ENCODE results near the gene TENT4B.

Gene TENT4B

GRCh38 chr16:50270510-50271147 lies 117.5 kb downstream of the TENT4B start:
- DNase-seq (ENCODE audit: low spot score in 2 of 2) (no peak), ATAC-seq (no peak)
- Mint-ChIP-seq H3K4me1 (peaks cover 94% of the 10 kb centered on the region), H3K27ac (peak overlapping the region; percentile 100), H3K9me3 (no peaks in the 10 kb centered on the region), H3K4me3 (peak overlapping the region; percentile 81), H3K36me3 (peaks cover 42% of the 10 kb centered on the region)

- H3K4me3 Mint-ChIP-seq = peak overlapping the region; percentile 97
- ATAC-seq (no peak), DNase-seq (ENCODE audit: low spot score in 2 of 2) (no peak)
- peaks cover 38% of the 10 kb centered on the region for H3K36me3 Mint-ChIP-seq
- no peaks in the 10 kb centered on the region for H3K9me3 Mint-ChIP-seq
- H3K4me1 Mint-ChIP-seq = peaks cover 93% of the 10 kb centered on the region
- H3K27ac Mint-ChIP-seq = peak overlapping the region; percentile 100
Observed at GRCh38 chr16:50271148-50272041, 118.3 kb downstream of the TENT4B start.

- Mint-ChIP-seq H3K4me3 (peak overlapping the region; percentile 97), H3K36me3 (peaks cover 34% of the 10 kb centered on the region), H3K27ac (peak overlapping the region; percentile 100), H3K4me1 (peaks cover 93% of the 10 kb centered on the region), H3K9me3 (no peaks in the 10 kb centered on the region)
- DNase-seq (ENCODE audit: low spot score in 2 of 2) (no peak), ATAC-seq (no peak)
Observed at GRCh38 chr16:50272111-50272571, 119.0 kb downstream of the TENT4B start.

GRCh38 chr16:50272687-50273381 lies 119.7 kb downstream of the TENT4B start:
- Mint-ChIP-seq H3K36me3 (peaks cover 36% of the 10 kb centered on the region), H3K4me3 (peak overlapping the region; percentile 97), H3K27ac (peak overlapping the region; percentile 100), H3K9me3 (no peaks in the 10 kb centered on the region), H3K4me1 (peaks cover 93% of the 10 kb centered on the region)
- DNase-seq (ENCODE audit: low spot score in 2 of 2) (no peak), ATAC-seq (no peak)

- peaks cover 3% of the 10 kb centered on the region for H3K9me3 Mint-ChIP-seq
- peak overlapping the region; percentile 97 for H3K4me3 Mint-ChIP-seq
- peaks cover 41% of the 10 kb centered on the region for H3K36me3 Mint-ChIP-seq
- no peak for ATAC-seq
- H3K4me1 Mint-ChIP-seq = peaks cover 93% of the 10 kb centered on the region
- no peak for DNase-seq (ENCODE audit: low spot score in 2 of 2)
- peak overlapping the region; percentile 100 for H3K27ac Mint-ChIP-seq
Observed at GRCh38 chr16:50273382-50273690, 120.2 kb downstream of the TENT4B start.

- Mint-ChIP-seq H3K9me3 (peaks cover 5% of the 10 kb centered on the region), H3K27ac (peak overlapping the region; percentile 100), H3K4me3 (peak overlapping the region; percentile 97), H3K36me3 (peaks cover 46% of the 10 kb centered on the region), H3K4me1 (peaks cover 93% of the 10 kb centered on the region)
- no peak for DNase-seq (ENCODE audit: low spot score in 2 of 2)
- peak; percentile 47 for ATAC-seq
Observed at GRCh38 chr16:50273888-50274325, 120.8 kb downstream of the TENT4B start.

GRCh38 chr16:50274326-50275097 lies 121.4 kb downstream of the TENT4B start:
- Mint-ChIP-seq H3K4me3 (peak overlapping the region; percentile 97), H3K4me1 (peaks cover 93% of the 10 kb centered on the region), H3K27ac (peak overlapping the region; percentile 100), H3K9me3 (peaks cover 5% of the 10 kb centered on the region), H3K36me3 (peaks cover 48% of the 10 kb centered on the region)
- peak; percentile 54 for ATAC-seq
- peak in 1 of 2 donors; percentile 77 for DNase-seq (ENCODE audit: low spot score in 2 of 2)

GRCh38 chr16:50275098-50275415 lies 122.0 kb downstream of the TENT4B start:
- ATAC-seq (no peak), DNase-seq (ENCODE audit: low spot score in 2 of 2) (no peak)
- H3K4me1 Mint-ChIP-seq = peaks cover 93% of the 10 kb centered on the region
- peak overlapping the region; percentile 100 for H3K27ac Mint-ChIP-seq
- H3K36me3 Mint-ChIP-seq = peaks cover 54% of the 10 kb centered on the region
- H3K4me3 Mint-ChIP-seq = peak overlapping the region; percentile 97
- peaks cover 5% of the 10 kb centered on the region for H3K9me3 Mint-ChIP-seq

- Mint-ChIP-seq H3K36me3 (peaks cover 54% of the 10 kb centered on the region), H3K4me1 (peaks cover 93% of the 10 kb centered on the region), H3K9me3 (peaks cover 5% of the 10 kb centered on the region), H3K4me3 (peak overlapping the region; percentile 97), H3K27ac (peak overlapping the region; percentile 100)
- DNase-seq (ENCODE audit: low spot score in 2 of 2) (no peak), ATAC-seq (no peak)
Observed at GRCh38 chr16:50275428-50276325, 122.6 kb downstream of the TENT4B start.

- ATAC-seq = no peak
- no peak for DNase-seq (ENCODE audit: low spot score in 2 of 2)
- peak overlapping the region; percentile 97 for H3K4me3 Mint-ChIP-seq
Observed at GRCh38 chr16:50276326-50276640, 123.2 kb downstream of the TENT4B start.

GRCh38 chr16:50276801-50277555 lies 123.9 kb downstream of the TENT4B start:
- Mint-ChIP-seq H3K36me3 (peaks cover 46% of the 10 kb centered on the region), H3K9me3 (peaks cover 5% of the 10 kb centered on the region), H3K27ac (peak overlapping the region; percentile 93), H3K4me3 (peak overlapping the region; percentile 72), H3K4me1 (peaks cover 93% of the 10 kb centered on the region)
- ATAC-seq (peak; percentile 73), DNase-seq (ENCODE audit: low spot score in 2 of 2) (no peak)

More at GRCh38 chr16:50276326-50276640, 123.2 kb downstream of the TENT4B start:
- Mint-ChIP-seq H3K4me1 (peaks cover 93% of the 10 kb centered on the region), H3K36me3 (peaks cover 50% of the 10 kb centered on the region), H3K9me3 (peaks cover 5% of the 10 kb centered on the region), H3K27ac (peak overlapping the region; percentile 93)

- H3K4me1 Mint-ChIP-seq = peaks cover 93% of the 10 kb centered on the region
- H3K36me3 Mint-ChIP-seq = peaks cover 47% of the 10 kb centered on the region
- ATAC-seq (no peak), DNase-seq (ENCODE audit: low spot score in 2 of 2) (no peak)
- H3K27ac Mint-ChIP-seq = peak overlapping the region; percentile 93
- H3K9me3 Mint-ChIP-seq = peaks cover 5% of the 10 kb centered on the region
- H3K4me3 Mint-ChIP-seq = peak overlapping the region; percentile 72
Observed at GRCh38 chr16:50278251-50278650, 125.1 kb downstream of the TENT4B start.

- Mint-ChIP-seq H3K4me3 (peak overlapping the region; percentile 72), H3K4me1 (peaks cover 93% of the 10 kb centered on the region), H3K36me3 (peaks cover 36% of the 10 kb centered on the region), H3K27ac (peak overlapping the region; percentile 93), H3K9me3 (peaks cover 5% of the 10 kb centered on the region)
- ATAC-seq = no peak
- no peak for DNase-seq (ENCODE audit: low spot score in 2 of 2)
Observed at GRCh38 chr16:50279504-50279865, 126.4 kb downstream of the TENT4B start.

Measured in stimulated activated effector memory CD8-positive, alpha-beta T cell treated with anti-CD3 and anti-CD28 coated beads, Interleukin-12 subunit alpha, Interleukin-12 subunit beta, amount 100 ng/mL, for 72 hours (primary cell).